Nucleus accumbens (tissue), 56 donors: ENCODE measurements around the gene GTPBP2.
"Not testable (repeated sequence)": the region's sequence is repeated elsewhere in the genome, so short reads cannot be mapped to it uniquely, and the experiment has no call there.

Experiments used
- DNase-seq, 56 donors: peaks; one replicate each; lab custom pipeline; 2025; lab: John Stamatoyannopoulos, UW

GTPBP2 gene

GRCh38 chr6:43665376-43665775, 36.3 kb upstream of the GTPBP2 start:
- DNase-seq, result no peak

GRCh38 chr6:43662948-43663347, 33.9 kb upstream of the GTPBP2 start:
- DNase-seq, result not testable (repeated sequence)

DNA sequence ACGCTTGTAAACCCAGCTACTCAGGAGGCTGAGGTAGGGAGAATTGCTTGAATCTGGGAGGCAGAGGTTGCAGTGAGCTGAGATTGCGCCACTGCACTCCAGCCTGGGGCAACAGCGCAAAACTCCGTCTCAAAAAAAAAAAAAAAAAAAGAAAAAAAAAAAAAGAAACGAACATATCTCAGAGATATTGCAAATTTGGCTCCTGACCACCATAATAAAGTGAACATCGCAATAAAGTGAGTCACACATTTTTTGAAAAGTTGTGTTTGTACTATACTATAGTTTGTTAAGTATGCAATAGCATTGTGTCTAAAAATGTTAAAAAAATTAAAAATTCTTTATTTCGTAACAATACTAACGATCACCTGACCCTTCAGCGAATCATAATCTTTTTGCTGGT, 29.1 kb upstream of the GTPBP2 start:
- DNase-seq, result no peak

GRCh38 chr6:43657221-43657802, 28.2 kb upstream of the GTPBP2 start:
- DNase-seq, result no peak

GRCh38 chr6:43652822-43653221, 23.8 kb upstream of the GTPBP2 start:
- DNase-seq, result not testable (repeated sequence)

- DNase-seq, result no peak
These were observed 19.2 kb upstream of the GTPBP2 start for GRCh38 chr6:43648248-43648647.

DNA sequence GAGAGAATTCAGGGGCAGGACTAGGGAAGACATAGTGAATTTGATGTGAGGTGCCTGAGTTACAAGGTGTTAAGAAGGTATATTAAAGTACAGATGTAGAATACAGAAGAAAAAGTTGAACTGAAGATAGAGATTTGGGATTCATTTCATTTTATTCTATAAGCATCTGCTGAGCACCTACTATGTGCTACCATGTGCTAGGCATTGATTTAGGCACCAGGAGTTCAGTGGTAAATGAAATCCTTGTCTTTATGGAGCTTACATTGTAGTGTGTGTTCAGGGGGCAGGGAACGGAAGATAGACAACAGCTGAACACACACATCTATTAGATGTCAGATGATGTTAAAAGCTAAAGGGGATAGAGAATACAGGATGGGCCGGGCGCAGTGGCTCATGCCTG, 18.5 kb upstream of the GTPBP2 start:
- DNase-seq, result no peak

- no peak for DNase-seq
These were observed 16.5 kb upstream of the GTPBP2 start for GRCh38 chr6:43645613-43645964.

- DNase-seq, result peak in 10 of 56 donors; percentile 7 to 34 (median 22)
These were observed 16.0 kb upstream of the GTPBP2 start, which contains the start of gene RSPH9 for GRCh38 chr6:43644940-43645612. Gene RSPH9, plus strand, starts transcription at chr6:43645036. Its CDS starts 63 bp downstream, at chr6:43645099.

GRCh38 chr6:43639984-43640800, 11.1 kb upstream of the GTPBP2 start:
- DNase-seq, result no peak

DNA sequence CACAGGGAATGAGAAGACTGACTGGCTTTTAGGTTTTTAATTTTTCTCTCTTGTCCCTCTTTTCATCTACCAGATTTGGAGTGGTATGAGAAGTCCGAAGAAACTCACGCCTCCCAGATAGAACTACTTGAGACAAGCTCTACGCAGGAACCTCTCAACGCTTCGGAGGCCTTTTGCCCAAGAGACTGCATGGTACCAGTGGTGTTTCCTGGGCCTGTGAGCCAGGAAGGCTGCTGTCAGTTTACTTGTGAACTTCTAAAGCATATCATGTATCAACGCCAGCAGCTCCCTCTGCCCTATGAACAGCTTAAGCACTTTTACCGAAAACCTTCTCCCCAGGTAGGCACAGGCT, 7.2 kb upstream of the GTPBP2 start:
- peak in 2 of 56 donors; percentile 29 to 45 for DNase-seq

DNA sequence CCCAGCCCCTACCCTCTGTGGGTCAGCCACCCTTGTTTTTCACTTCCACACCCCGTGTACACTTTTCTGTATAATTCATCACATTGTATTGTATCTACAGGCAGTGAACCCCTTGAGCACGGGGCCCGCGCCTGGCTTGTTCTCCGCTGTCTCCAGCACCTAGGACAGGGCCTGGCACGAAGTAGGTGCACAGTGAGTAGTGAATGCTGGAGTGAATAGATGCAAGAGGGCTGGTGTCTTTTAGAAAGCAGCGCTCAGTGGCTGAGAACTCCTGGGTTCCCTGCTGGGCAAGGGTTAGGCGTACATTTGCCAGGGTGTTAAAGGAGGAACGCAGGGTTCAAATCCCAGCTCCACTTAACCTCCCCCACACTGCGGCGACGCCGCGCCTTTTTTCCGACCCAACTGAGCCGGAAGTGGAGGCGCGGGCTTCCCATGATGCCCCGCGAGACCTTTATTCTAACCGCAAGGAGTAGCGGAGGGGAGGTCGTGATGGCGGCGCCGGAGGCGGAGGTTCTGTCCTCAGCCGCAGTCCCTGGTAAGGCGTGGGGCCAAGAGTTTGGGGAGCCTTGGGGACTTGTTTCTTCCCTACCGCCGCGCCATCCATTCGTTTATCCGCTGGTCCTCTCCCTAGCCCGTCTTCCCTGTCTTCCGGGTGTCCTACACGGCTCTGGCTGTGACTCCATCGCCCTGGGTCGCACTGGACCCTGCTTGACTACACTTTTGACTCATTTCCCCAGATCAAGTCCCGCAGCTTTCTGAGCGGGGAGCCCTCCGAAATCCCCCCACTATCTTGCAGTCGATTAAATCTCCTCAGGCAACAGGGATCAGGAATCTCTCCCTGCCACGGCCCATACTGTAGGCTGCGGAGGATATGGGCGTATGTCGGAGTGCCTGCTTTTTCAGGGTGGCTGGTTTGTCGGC, 6.6 kb upstream of the GTPBP2 start, which contains the start of gene MAD2L1BP:
Gene MAD2L1BP, plus strand, starts transcription at position 454 of the 921 bp plus-strand sequence. Its CDS starts 36 bp downstream, at position 490.
- peak in 55 of 56 donors; percentile 46 to 91 (median 78) for DNase-seq

- no peak for DNase-seq
These were observed 5.7 kb upstream of the GTPBP2 start for GRCh38 chr6:43634702-43635303.

- not testable (repeated sequence) for DNase-seq
These were observed 3.9 kb upstream of the GTPBP2 start for GRCh38 chr6:43633002-43633401.

GRCh38 chr6:43630980-43631619, 2.0 kb upstream of the GTPBP2 start:
- no peak for DNase-seq

DNA sequence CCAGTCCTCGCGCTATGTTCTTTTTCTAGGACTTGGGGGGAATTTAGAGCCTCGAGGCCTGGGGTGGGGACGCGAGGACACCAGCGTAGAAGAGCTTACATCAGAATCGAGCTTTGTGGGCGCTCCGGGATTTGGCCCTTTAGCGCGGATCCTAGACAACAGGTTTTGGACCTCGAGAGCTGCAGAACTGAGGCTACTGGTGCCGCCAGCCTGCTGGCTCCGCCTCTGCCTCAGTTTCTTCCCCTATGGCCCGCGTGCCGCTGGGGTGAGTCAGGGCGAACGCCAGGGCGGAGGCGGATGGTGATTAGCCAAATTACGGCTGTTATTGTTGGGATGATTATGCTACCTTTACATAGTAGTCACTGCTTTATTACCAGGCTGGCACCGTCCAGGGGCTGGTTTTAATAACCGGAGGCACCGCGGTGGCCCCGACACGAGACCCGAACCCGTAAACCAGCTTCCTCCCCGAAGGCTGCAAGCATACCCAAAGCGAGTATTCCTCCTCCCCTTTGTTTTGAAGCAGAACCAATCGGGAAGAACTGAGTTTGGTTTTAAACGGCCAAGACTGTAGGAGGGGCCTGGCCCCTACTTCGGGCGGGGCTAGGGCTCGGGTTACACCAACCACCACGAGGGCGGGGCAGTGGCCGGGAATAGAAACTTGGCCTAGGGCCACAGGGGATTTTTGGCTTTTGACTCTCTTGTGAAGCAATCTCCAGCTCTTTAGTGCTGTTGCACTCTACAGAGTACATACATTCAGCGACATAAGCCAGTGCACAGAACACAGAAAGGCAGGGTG, 639 bp upstream of the GTPBP2 start:
- peak; percentile 26 to 89 (median 76) for DNase-seq

DNA sequence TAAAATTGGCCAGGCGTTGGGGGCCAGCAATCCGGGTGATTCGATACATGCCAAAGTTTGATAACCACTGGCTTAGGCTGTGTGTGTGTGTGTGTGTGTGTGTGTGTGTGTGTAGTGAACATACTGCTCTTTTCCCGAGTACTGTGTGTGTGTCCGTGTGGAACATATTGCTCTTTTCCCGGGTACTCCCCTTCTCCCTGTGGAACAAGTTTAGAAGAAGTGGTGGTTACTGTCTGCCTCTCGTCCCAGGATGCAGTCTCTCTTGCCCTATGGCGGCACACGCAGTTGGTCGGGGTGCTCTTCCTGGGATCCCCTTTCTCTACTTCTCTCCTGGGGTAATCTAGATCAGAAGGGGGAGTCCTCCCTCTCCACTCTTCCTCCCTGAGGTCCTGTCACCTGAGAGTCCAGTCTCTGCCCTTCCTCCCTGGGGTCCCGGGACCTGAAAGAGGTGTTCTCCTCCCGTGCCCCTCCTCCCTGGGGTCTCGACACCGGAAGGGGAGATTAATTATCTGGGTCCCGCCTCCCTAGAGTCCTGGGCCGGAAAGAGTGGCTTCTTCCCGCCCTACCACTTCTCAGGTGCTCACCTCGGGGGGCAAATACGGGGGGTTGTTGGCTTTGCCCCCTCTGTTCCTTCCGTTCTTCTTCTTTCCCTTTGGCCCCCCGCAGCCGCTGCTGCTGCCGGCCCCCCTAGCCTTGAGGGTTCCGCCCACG, 516 bp downstream of the GTPBP2 start:
- peak in 17 of 56 donors; percentile 32 to 63 (median 47) for DNase-seq
